ENCODE data around the gene ATXN7.

ATXN7 gene

GRCh38 chr3:63984391-63984790, 120.7 kb downstream of the ATXN7 start:
- DNase-seq (ENCODE audit: low read depth): no peak

- no peak for DNase-seq (ENCODE audit: low read depth)
These were observed 122.5 kb downstream of the ATXN7 start for GRCh38 chr3:63986146-63986545.

GRCh38 chr3:63986831-63987230, 123.2 kb downstream of the ATXN7 start:
- DNase-seq (ENCODE audit: low read depth): no peak

- no peak for DNase-seq (ENCODE audit: low read depth)
These were observed 125.3 kb downstream of the ATXN7 start for GRCh38 chr3:63988943-63989342.

- DNase-seq (ENCODE audit: low read depth): no peak
These were observed 126.5 kb downstream of the ATXN7 start for GRCh38 chr3:63990204-63990603.

- no peak for DNase-seq (ENCODE audit: low read depth)
These were observed 127.1 kb downstream of the ATXN7 start for GRCh38 chr3:63990733-63991132.

GRCh38 chr3:63991666-63992065, 128.0 kb downstream of the ATXN7 start:
- no peak for DNase-seq (ENCODE audit: low read depth)

GRCh38 chr3:63992516-63993209, 129.0 kb downstream of the ATXN7 start:
- no peak for DNase-seq (ENCODE audit: low read depth)

GRCh38 chr3:63993653-63994079, 130.0 kb downstream of the ATXN7 start:
- DNase-seq (ENCODE audit: low read depth): no peak

- DNase-seq (ENCODE audit: low read depth): no peak
These were observed 131.4 kb downstream of the ATXN7 start for GRCh38 chr3:63995086-63995485.

GRCh38 chr3:63998852-63999754, 135.4 kb downstream of the ATXN7 start:
- no peak for DNase-seq (ENCODE audit: low read depth)

- DNase-seq (ENCODE audit: low read depth): no peak
These were observed 136.9 kb downstream of the ATXN7 start for GRCh38 chr3:64000453-64001055.

GRCh38 chr3:64002233-64002632, 138.6 kb downstream of the ATXN7 start:
- DNase-seq (ENCODE audit: low read depth): no peak

GRCh38 chr3:64003589-64003988, 139.9 kb downstream of the ATXN7 start:
- DNase-seq (ENCODE audit: low read depth): no peak

- no peak for DNase-seq (ENCODE audit: low read depth)
These were observed 144.3 kb downstream of the ATXN7 start for GRCh38 chr3:64008017-64008416.

- no peak for DNase-seq (ENCODE audit: low read depth)
These were observed 145.1 kb downstream of the ATXN7 start for GRCh38 chr3:64008487-64009351.

GRCh38 chr3:64009528-64009927, 145.9 kb downstream of the ATXN7 start:
- DNase-seq (ENCODE audit: low read depth): no peak

- no peak for DNase-seq (ENCODE audit: low read depth)
These were observed 146.5 kb downstream of the ATXN7 start for GRCh38 chr3:64010199-64010598.

- DNase-seq (ENCODE audit: low read depth): no peak
These were observed 148.0 kb downstream of the ATXN7 start for GRCh38 chr3:64011685-64012084.

GRCh38 chr3:64016941-64017620, 153.4 kb downstream of the ATXN7 start:
- DNase-seq (ENCODE audit: low read depth): peak; percentile 33

- no peak for DNase-seq (ENCODE audit: low read depth)
These were observed 155.6 kb downstream of the ATXN7 start for GRCh38 chr3:64019271-64019670.

Measured in HS-27A (cell line).